ENCODE results near the gene ERP29.
"Not testable (repeated sequence)": the region's sequence is repeated elsewhere in the genome, so short reads cannot be mapped to it uniquely, and the experiment has no call there.

Gene ERP29

GRCh38 chr12:112012775-112013600 lies at the start of gene ERP29, which contains the start of gene TMEM116:
TSS of gene ERP29 (plus strand) at chr12:112013426. CDS start at chr12:112013466, 40 bp downstream.
TSS of gene TMEM116 (minus strand) at chr12:112013165. CDS start at chr12:112005270, 7,895 bp downstream.
- peak; percentile 100 for DNase-seq

- DNase-seq, result no peak
These were observed 48.3 kb upstream of the ERP29 start for GRCh38 chr12:111964935-111965334.

GRCh38 chr12:111971800-111972199 lies 41.4 kb upstream of the ERP29 start:
- DNase-seq, result peak; percentile 46

- no peak for DNase-seq
These were observed 37.9 kb upstream of the ERP29 start for GRCh38 chr12:111975161-111975931.

GRCh38 chr12:111976291-111976690 lies 36.9 kb upstream of the ERP29 start:
- DNase-seq, result no peak

- DNase-seq, result no peak
These were observed 36.4 kb upstream of the ERP29 start for GRCh38 chr12:111976860-111977259.

- no peak for DNase-seq
These were observed 34.7 kb upstream of the ERP29 start for GRCh38 chr12:111978545-111978944.

- DNase-seq, result no peak
These were observed 32.6 kb upstream of the ERP29 start for GRCh38 chr12:111980598-111980997.

GRCh38 chr12:111981987-111982386 lies 31.2 kb upstream of the ERP29 start:
- DNase-seq, result no peak

GRCh38 chr12:111984820-111985219 lies 28.4 kb upstream of the ERP29 start:
- no peak for DNase-seq

GRCh38 chr12:111991535-111991934 lies 21.7 kb upstream of the ERP29 start:
- no peak for DNase-seq

- no peak for DNase-seq
These were observed 21.3 kb upstream of the ERP29 start for GRCh38 chr12:111991946-111992345.

GRCh38 chr12:111992464-111992863 lies 20.8 kb upstream of the ERP29 start:
- no peak for DNase-seq

GRCh38 chr12:111993292-111994150 lies 19.7 kb upstream of the ERP29 start:
- peak; percentile 52 for DNase-seq

- DNase-seq, result peak; percentile 62
These were observed 18.8 kb upstream of the ERP29 start for GRCh38 chr12:111994211-111995111.

GRCh38 chr12:111995782-111996480 lies 17.3 kb upstream of the ERP29 start:
- no peak for DNase-seq

GRCh38 chr12:111997300-111997699 lies 15.9 kb upstream of the ERP29 start:
- no peak for DNase-seq

- DNase-seq, result no peak
These were observed 15.2 kb upstream of the ERP29 start for GRCh38 chr12:111998015-111998414.

GRCh38 chr12:111999129-111999528 lies 14.1 kb upstream of the ERP29 start:
- DNase-seq, result not testable (repeated sequence)

GRCh38 chr12:112000820-112001219 lies 12.4 kb upstream of the ERP29 start:
- peak; percentile 31 for DNase-seq

GRCh38 chr12:112001576-112001975 lies 11.7 kb upstream of the ERP29 start:
- no peak for DNase-seq

All from CD4-positive, alpha-beta T cell treated with Interleukin-21 for 1 hour (primary cell).